Astrocyte (in vitro differentiated cells and primary cell): ENCODE measurements around the gene SLCO3A1. TPM values are rescaled to one million over a fixed set of nuclear protein-coding genes. Genes with fewer than 3 reads are reported as not detected.

Experiments
- DNase-seq: peaks from one replicate; pipeline ENCODE4 v3.0.0-alpha.2; 2010; ENCODE audit warnings: low read depth
- FAIRE-seq: peaks from 2 replicates; lab custom pipeline; 2011; peaks lifted over from hg19 to GRCh38; lab: Jason Lieb, UNC
- H2AFZ ChIP-seq: 2 replicates; pipeline ENCODE4 v1.6.0; 2012; ENCODE audit warnings: low read depth, low read length, inconsistent platforms
- H3K27ac ChIP-seq: 2 replicates; pipeline ENCODE4 v1.5.1; 2011; ENCODE audit warnings: low read depth, low read length, inconsistent platforms
- H3K27me3 ChIP-seq: 2 replicates; pipeline ENCODE4 v1.6.0; 2011; ENCODE audit warnings: low read length, inconsistent platforms; ENCODE audit not compliant: insufficient read depth
- H3K36me3 ChIP-seq: 2 replicates; pipeline ENCODE4 v1.5.1; 2011; ENCODE audit warnings: low read length, inconsistent platforms; ENCODE audit not compliant: insufficient read depth
- H3K4me1 ChIP-seq: 2 replicates; pipeline ENCODE4 v1.5.1; 2011; ENCODE audit warnings: low read length, inconsistent platforms; ENCODE audit not compliant: insufficient read depth
- H3K4me2 ChIP-seq: 2 replicates; pipeline ENCODE4 v1.6.0; 2012; ENCODE audit warnings: low read length, inconsistent platforms
- H3K4me3 ChIP-seq: 2 replicates; pipeline ENCODE4 v1.5.1; 2011; ENCODE audit warnings: low read depth, mild to moderate bottlenecking, low read length, inconsistent platforms; ENCODE audit not compliant: insufficient read depth
- H3K79me2 ChIP-seq: 2 replicates; pipeline ENCODE4 v1.6.0; 2012; ENCODE audit warnings: mild to moderate bottlenecking, low read length, inconsistent platforms; ENCODE audit not compliant: insufficient read depth
- H3K9ac ChIP-seq: 2 replicates; pipeline ENCODE4 v1.6.0; 2012; ENCODE audit warnings: mild to moderate bottlenecking, low read length, inconsistent platforms
- H3K9me3 ChIP-seq: 2 replicates; pipeline ENCODE4 v1.5.1; 2012; ENCODE audit warnings: low read depth, mild to moderate bottlenecking, low read length, inconsistent platforms; ENCODE audit not compliant: insufficient read depth
- H4K20me1 ChIP-seq: 2 replicates; pipeline ENCODE4 v1.6.0; 2012; ENCODE audit warnings: low read length, inconsistent platforms; ENCODE audit not compliant: insufficient read depth
- H3K27ac Mint-ChIP-seq: one replicate; pipeline ENCODE4 v1.8.0; 2021; ENCODE audit warnings: mild to moderate bottlenecking, mixed read lengths; ENCODE audit not compliant: unreplicated experiment
- H3K27me3 Mint-ChIP-seq: one replicate; pipeline ENCODE4 v1.8.0; 2021; ENCODE audit warnings: low read depth, mixed read lengths; ENCODE audit not compliant: unreplicated experiment
- H3K36me3 Mint-ChIP-seq: one replicate; pipeline ENCODE4 v1.8.0; 2021; ENCODE audit warnings: low read depth, mixed read lengths; ENCODE audit not compliant: unreplicated experiment
- H3K4me1 Mint-ChIP-seq: one replicate; pipeline ENCODE4 v1.8.0; 2021; ENCODE audit warnings: low read depth, mixed read lengths; ENCODE audit not compliant: unreplicated experiment
- H3K4me3 Mint-ChIP-seq: one replicate; pipeline ENCODE4 v1.8.0; 2021; ENCODE audit warnings: mild to moderate bottlenecking, moderate library complexity, mixed read lengths; ENCODE audit not compliant: unreplicated experiment
- H3K9me3 Mint-ChIP-seq: one replicate; pipeline ENCODE4 v1.8.0; 2021; ENCODE audit warnings: mild to moderate bottlenecking, mixed read lengths; ENCODE audit not compliant: unreplicated experiment
- CTCF ChIP-seq: IDR thresholded peaks from 2 replicates; pipeline ENCODE4 v1.5.1; 2011; ENCODE audit warnings: low read depth, mild to moderate bottlenecking, inconsistent platforms, low read length, moderate library complexity; ENCODE audit not compliant: insufficient read depth
- EZH2 ChIP-seq: IDR thresholded peaks from 2 replicates; pipeline ENCODE4 v1.6.1; 2012; ENCODE audit warnings: mild to moderate bottlenecking, low read length, inconsistent platforms; ENCODE audit not compliant: insufficient read depth
- total RNA-seq: library from RNA; stranded (reverse); gene quantifications from 2 replicates; pipeline ENCODE4 v1.2.1, GENCODE V29; 2021

SLCO3A1 gene
- total RNA-seq, 1 donor from 2014 or later = 9.4 TPM

GRCh38 chr15:91845720-91846119 is 7.8 kb upstream of the SLCO3A1 start:
- no peak overlapping the region for H2AFZ ChIP-seq
- Mint-ChIP-seq H3K9me3 (no peaks in the 10 kb centered on the region), H3K4me3 (no peak overlapping the region), H3K4me1 (no peaks in the 10 kb centered on the region), H3K36me3 (no peaks in the 10 kb centered on the region), H3K27ac (no peak overlapping the region), H3K27me3 (peaks cover 9% of the 10 kb centered on the region)
- no peak for TF ChIP-seq CTCF
- no peak for TF ChIP-seq EZH2
- DNase-seq (no peak), FAIRE-seq (no peak)
- H3K4me1 ChIP-seq = no peaks in the 10 kb centered on the region
- H3K4me3 ChIP-seq = no peak overlapping the region
- H3K9me3 ChIP-seq = no peaks in the 10 kb centered on the region
- no peaks in the 10 kb centered on the region for H3K36me3 ChIP-seq
- H3K9ac ChIP-seq = no peak overlapping the region
- H3K27me3 ChIP-seq = peaks cover 3% of the 10 kb centered on the region
- H3K4me2 ChIP-seq = no peak overlapping the region
- no peaks in the 10 kb centered on the region for H4K20me1 ChIP-seq
- H3K79me2 ChIP-seq = no peaks in the 10 kb centered on the region
- no peak overlapping the region for H3K27ac ChIP-seq

GRCh38 chr15:91849180-91849579 is 4.3 kb upstream of the SLCO3A1 start:
- Histone ChIP-seq H3K9ac (no peak overlapping the region), H2AFZ (no peak overlapping the region), H3K9me3 (no peaks in the 10 kb centered on the region), H3K27me3 (peaks cover 3% of the 10 kb centered on the region), H3K4me1 (peaks cover 7% of the 10 kb centered on the region), H3K4me3 (no peak overlapping the region), H3K4me2 (no peak overlapping the region), H3K79me2 (no peaks in the 10 kb centered on the region), H3K27ac (no peak overlapping the region), H4K20me1 (no peaks in the 10 kb centered on the region), H3K36me3 (no peaks in the 10 kb centered on the region)
- no peak for FAIRE-seq
- DNase-seq = no peak
- no peaks in the 10 kb centered on the region for H3K9me3 Mint-ChIP-seq
- TF ChIP-seq CTCF (no peak), EZH2 (no peak)
- no peaks in the 10 kb centered on the region for H3K36me3 Mint-ChIP-seq
- H3K4me1 Mint-ChIP-seq = peaks cover 7% of the 10 kb centered on the region
- H3K27me3 Mint-ChIP-seq = peaks cover 9% of the 10 kb centered on the region
- H3K27ac Mint-ChIP-seq = no peak overlapping the region
- H3K4me3 Mint-ChIP-seq = no peak overlapping the region

GRCh38 chr15:91849749-91850161 is 3.8 kb upstream of the SLCO3A1 start:
- no peaks in the 10 kb centered on the region for H3K9me3 Mint-ChIP-seq
- Histone ChIP-seq H3K4me3 (no peak overlapping the region), H3K36me3 (no peaks in the 10 kb centered on the region), H3K4me1 (peaks cover 10% of the 10 kb centered on the region), H3K27me3 (peaks cover 3% of the 10 kb centered on the region), H3K4me2 (no peak overlapping the region), H3K79me2 (no peaks in the 10 kb centered on the region), H3K9me3 (no peaks in the 10 kb centered on the region), H3K9ac (no peak overlapping the region), H3K27ac (no peak overlapping the region), H4K20me1 (peaks cover 5% of the 10 kb centered on the region), H2AFZ (no peak overlapping the region)
- H3K27me3 Mint-ChIP-seq = peaks cover 9% of the 10 kb centered on the region
- H3K27ac Mint-ChIP-seq = no peak overlapping the region
- peaks cover 7% of the 10 kb centered on the region for H3K4me1 Mint-ChIP-seq
- H3K36me3 Mint-ChIP-seq = no peaks in the 10 kb centered on the region
- FAIRE-seq (peak; percentile 26), DNase-seq (peak; percentile 37)
- TF ChIP-seq CTCF (peak; percentile 75), EZH2 (no peak)
- H3K4me3 Mint-ChIP-seq = no peak overlapping the region
